HG02943 (cell line): Measurements from ENCODE around the gene SRRM1.
A peak's percentile ranks its signal among the peaks of the same experiment; 100 is the strongest.

Source experiments
- ATAC-seq: cut with Tn5 transposase; IDR thresholded peaks from one replicate; pipeline ENCODE4 v1.9.1; 2021; ENCODE audit warnings: mild to moderate bottlenecking, low read depth, moderate library complexity; ENCODE audit not compliant: unreplicated experiment

SRRM1 gene, protein sequence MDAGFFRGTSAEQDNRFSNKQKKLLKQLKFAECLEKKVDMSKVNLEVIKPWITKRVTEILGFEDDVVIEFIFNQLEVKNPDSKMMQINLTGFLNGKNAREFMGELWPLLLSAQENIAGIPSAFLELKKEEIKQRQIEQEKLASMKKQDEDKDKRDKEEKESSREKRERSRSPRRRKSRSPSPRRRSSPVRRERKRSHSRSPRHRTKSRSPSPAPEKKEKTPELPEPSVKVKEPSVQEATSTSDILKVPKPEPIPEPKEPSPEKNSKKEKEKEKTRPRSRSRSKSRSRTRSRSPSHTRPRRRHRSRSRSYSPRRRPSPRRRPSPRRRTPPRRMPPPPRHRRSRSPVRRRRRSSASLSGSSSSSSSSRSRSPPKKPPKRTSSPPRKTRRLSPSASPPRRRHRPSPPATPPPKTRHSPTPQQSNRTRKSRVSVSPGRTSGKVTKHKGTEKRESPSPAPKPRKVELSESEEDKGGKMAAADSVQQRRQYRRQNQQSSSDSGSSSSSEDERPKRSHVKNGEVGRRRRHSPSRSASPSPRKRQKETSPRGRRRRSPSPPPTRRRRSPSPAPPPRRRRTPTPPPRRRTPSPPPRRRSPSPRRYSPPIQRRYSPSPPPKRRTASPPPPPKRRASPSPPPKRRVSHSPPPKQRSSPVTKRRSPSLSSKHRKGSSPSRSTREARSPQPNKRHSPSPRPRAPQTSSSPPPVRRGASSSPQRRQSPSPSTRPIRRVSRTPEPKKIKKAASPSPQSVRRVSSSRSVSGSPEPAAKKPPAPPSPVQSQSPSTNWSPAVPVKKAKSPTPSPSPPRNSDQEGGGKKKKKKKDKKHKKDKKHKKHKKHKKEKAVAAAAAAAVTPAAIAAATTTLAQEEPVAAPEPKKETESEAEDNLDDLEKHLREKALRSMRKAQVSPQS

DNA sequence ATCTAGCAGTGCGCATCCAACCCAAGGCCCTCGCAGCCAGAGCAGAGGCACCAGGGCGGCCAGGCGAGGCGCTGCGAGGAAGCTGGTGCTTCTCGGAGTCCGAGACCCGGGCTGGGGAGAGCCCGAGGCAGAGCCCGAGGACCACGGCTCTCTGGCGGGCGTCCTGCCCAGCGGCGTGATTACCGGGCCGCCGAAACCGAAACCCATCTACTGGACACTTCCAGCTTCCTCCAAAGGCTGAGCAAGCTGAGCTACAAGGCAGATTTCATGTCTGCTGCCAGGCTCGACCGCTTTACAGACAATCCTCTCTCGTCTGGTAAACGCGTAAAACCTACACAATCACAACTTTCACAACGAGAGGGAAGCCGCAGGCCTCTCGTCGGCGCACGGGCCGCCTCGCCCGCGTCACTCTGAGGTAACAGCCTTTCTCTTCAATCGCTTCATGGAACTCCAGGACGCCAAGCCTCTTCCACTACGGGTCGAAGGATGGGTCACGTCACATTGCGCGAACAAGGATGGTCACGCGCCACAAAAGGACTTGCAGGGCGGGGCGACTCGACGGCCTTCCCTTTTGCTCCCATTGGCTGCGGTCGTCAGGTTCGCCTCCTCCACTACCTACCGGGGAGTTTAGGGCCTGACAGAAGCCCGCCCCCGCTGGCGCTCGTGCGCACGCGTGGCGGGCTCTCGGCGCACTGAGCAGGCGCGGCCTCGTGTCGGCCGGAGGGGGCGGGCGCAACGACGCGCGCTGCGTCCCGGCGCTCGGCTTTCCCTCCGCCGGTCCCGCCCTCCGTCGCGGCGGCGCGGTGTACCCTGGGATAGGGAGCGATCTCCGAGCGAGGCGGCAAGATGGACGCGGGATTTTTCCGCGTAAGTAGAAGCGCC, at the start of gene SRRM1:
Gene SRRM1, plus strand, starts transcription at position 822 of the 882 bp plus-strand sequence. Its CDS starts 25 bp downstream, at position 847.
- peak; percentile 86 for ATAC-seq

DNA sequence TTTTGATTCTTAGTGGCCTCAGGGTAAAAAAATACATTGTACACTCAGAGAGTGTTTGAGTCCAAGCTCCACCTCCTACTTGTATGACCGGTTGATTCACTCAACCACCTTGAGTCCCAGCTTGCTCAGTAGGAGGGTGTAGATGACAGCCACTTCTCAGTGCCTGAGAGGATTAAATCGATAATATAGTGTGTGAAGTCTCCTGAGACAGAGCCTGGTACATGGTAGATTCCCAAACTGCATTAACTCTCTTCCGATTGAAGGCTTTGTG, 48.8 kb upstream of the SRRM1 start:
- ATAC-seq, result no peak

DNA sequence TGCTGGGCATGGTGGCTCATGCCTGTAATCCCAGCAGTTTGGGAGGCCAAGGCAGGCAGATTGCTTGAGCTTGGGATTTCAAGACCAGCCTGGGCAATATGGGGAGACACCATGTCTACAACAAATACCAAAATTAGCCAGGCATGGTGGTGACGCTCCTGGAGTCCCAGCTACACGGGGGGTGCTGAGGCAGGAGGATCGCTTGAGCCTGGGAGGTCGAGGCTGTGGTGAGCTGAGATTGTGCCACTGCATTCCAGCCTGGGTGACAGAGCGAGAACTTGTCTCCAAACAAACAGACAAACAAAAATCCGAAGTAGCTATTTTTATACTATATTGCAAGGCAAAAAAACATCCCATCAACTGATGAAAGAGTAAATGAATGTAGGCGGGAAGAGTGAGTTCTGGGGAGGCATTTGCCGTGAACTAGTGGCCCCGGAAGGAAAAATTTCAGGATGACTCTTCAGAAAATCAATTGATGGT, 46.7 kb upstream of the SRRM1 start:
- no peak for ATAC-seq

DNA sequence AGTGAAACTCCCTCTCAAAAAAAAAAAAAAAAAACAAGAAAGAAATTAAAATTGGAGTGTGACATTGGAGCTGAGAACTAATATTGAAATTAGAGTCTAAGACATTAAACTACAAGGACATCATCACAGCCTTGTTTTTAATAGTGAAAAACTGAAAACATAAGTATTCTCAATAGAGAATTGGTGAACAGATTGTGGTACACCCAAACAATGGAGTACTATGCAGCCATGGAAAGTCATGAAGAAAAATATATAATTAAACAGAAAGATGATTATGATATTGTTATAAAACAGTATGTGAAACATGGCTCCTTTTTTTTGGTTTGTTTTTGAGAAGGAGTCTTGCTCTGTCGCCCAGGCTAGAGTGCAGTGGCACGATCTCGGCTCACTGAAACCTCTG, 43.8 kb upstream of the SRRM1 start:
- no peak for ATAC-seq

DNA sequence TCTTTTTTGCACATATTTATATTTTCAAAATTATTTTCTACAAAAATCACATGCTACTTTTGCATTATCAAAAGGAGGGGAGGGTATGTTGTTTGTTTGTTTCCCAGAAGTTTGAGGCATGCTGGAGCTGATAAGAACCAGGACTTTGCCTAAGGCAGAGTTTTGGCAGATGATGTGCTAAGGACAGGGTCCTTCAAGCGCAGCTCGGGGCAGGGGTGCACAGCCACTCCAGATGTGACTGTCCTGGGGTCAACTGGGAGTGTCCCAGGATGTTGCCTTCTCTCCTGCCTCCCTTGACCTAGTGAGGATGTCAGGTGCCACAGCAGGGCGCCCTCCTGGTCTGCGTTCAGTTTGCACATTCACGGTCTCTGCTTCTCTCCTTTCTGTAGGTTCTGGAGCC, 42.6 kb upstream of the SRRM1 start:
- ATAC-seq, result no peak

DNA sequence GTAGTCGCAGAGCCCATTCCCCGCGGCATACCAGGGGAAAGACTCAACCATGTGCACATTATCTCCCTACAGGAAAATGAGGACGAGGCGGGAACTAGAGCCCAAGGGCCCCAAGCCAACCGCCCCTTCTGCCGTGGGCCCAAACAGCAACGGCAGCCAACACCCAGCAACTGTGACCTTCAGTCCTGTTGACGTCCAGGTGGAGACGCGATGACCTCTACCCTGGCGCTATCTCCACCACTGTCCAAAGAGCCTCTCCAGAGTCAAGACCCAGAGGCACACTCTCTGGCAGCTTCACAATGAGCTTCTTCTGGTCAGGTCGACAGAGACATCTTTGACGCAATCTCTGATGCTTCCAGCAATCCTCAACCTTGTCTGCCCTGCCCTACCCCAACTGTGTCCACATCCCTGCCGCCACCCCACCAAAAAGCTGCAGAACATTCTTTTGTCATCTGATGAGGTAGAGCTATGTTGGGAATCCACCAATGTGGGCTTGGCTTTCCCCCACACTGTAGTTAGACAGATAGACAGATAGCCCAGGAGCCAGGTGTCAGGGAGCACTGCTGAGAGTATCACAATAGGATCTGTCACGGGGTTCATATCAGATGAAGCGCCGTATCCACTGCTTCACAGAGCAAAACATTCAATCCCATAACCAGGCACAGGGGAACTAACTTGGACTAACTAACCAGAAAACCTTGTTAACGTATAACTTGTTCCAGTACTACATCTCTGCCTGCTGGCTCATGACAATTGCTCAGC, 37.4 kb upstream of the SRRM1 start:
- no peak for ATAC-seq

DNA sequence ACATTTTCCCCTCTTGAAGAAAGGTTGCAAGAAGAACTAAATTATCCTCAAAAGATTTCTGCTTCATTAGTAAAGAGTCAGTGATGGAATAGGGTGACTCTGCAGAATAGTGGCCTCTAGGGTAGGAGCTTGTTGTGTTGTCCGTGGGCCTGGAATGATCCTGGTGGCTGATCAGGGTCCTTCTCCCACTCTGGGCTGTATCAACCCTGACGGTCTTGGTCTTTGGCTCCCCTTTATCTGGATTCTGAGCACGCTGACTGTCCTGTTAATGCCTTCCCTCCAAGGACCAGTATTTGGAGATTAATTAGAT, 36.9 kb upstream of the SRRM1 start:
- no peak for ATAC-seq

DNA sequence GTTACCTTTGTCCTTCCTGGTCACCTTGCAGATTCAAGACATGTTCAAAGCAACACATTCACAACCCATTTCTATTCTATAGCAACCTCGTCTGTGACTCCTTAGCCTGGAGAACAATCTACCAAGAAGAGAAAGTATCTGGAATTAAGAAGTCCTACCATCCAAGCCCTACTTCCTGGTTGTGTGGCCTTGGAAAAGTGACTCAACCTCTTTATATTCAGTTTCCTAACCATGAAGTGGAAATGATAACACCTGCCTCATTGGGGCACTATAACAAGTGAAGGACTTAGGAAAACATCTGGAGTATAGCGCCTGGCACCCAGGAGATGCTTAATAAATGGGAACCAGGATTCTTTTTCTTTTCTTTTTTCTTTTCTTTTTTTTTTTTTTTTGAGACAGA, 36.5 kb upstream of the SRRM1 start:
- ATAC-seq, result no peak

DNA sequence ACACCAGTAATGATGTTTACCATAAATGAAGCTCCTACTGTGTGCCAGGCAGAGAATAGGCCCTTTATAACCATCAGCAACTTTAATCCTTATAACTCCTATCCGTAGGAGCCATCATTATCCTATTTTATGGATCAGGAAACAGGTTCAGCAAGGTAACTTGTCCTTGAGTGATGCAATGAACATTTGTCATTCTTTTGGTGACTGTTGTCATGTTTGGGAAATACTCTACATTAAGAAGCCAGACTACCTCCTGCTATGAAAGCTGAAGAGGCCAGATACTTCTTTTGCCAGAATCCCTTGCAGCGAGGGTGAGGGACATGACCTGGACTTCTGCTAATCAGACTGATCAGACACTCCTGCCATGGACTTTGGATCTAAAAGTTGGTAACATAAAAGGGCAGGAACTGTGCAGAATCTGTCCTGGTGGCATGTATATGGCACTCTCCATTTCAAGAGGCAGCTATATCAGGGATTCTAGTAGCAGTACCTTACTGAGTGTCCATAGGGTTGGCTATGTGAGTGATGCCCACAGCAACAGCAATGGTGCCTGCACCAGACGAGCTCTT, 33.1 kb upstream of the SRRM1 start:
- ATAC-seq, result no peak

DNA sequence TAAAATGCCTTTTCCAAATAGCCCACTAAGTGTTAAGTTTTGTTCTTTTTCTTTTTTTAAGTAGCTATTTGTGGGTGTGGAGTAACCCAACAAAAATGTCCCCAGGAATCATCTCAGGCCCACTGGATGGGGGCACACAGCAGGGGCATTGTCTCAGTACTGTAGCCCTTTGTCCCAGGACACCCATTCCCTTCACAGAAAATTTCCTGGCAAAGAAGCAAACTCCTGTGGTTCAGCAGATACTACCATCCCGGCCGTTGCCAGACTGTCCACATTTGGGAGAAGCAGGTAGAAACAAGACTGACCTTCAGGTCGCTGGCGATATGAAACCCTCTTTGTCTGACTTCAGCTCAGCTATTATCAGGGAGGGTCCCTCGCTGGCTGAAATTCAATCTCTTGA, 23.7 kb upstream of the SRRM1 start:
- ATAC-seq, result no peak

DNA sequence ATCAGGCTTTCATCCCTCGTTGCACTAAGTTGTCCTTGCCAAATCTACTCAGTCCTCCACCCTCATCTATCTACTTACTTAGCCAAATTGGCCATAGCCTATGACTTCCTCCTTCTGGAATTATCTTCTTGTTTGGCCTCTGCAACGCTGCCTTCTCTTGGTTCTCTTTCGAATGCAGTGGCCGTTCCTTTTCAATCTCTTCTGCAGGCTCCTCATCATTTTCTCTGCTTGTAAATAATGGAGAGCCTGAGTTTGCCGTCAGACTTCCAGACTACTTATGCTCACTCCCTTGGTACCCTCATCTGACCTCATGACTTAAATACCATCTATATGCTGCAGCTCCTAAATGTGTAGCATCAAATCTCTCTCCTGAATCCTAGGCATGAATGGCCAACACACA, 22.4 kb upstream of the SRRM1 start:
- ATAC-seq, result no peak

DNA sequence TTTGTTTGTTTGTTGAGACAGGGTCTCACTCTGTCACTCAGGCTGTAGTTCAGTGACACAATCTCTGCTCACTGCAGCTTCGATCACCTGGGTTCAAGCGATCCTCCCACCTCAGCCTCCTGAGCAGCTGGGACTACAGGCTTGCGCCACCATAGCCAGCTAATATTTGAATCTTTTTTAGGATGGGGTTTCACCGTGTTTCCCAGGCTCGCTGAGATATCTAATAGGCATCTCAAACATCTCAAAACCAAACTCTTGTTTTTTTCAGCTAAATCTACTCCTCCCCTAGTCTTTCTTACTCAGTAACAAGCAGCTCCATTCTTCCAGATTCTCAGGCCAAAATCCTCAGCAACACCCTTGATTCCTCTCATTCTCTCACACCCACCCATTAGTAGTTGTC, 22.0 kb upstream of the SRRM1 start:
- no peak for ATAC-seq

DNA sequence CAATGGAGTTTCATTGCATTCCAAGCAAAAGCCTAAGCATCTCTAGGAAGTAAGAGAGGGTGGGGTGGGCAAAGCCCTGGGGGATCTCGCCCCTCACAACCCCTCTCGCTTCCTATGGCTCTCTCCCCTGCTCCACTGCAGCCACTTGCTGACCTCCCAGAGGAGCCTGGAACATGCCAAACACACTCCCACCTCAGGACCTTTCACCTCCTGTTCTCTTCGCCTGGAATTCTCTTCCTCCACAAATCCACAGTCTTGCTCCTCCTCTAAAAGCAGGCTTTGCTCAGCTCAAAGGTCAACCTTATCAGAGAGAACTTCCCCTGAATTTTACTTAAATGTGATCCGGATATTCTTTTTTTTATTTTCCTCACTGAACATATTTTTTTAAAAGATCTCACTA, 20.9 kb upstream of the SRRM1 start:
- ATAC-seq, result no peak

DNA sequence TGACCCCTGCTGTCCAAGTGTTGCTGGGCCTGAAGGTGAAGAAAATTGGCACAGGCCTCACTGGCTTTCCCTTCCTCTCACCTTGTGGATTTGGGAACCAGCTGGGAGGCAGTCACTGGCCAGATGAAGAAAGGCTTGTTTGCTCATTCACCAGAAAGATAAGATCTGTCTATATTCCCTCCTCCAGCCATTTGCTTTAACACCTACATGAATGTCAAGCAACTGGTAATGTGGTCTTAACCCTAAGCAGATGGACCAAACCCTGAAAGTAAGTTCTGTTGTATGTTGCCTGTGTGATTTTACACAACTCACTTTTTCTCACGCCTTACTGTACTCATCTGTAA, 10.3 kb upstream of the SRRM1 start:
- no peak for ATAC-seq

DNA sequence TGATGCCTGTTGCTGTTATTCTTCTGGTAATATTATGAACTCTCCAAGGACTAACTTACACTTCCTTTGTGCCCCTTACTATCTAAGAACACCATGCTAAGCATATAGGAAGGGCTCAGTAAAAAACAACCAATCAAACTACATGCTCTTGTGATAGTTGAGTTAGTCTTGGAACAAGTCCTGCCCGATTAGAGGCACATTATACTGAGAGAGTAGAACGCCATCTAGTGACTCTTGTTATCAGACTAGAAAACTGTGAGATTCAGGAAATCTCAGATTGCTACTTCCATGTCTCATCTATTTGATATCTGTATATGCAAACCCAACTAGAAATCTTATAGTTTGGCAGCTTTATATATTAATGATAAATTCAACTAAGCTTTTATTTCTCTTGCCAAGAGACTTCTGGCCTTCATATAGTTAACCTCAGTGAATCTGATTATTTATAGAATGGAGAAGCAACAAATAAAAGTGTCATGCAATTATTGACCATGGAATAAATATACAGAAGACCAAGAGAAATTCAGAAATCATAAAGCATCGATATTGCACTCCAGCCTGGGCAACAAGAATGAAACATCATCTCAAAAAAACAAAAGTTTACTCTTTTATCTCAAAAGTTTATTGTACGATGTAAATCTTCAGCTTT, 7.8 kb upstream of the SRRM1 start:
- ATAC-seq, result no peak

DNA sequence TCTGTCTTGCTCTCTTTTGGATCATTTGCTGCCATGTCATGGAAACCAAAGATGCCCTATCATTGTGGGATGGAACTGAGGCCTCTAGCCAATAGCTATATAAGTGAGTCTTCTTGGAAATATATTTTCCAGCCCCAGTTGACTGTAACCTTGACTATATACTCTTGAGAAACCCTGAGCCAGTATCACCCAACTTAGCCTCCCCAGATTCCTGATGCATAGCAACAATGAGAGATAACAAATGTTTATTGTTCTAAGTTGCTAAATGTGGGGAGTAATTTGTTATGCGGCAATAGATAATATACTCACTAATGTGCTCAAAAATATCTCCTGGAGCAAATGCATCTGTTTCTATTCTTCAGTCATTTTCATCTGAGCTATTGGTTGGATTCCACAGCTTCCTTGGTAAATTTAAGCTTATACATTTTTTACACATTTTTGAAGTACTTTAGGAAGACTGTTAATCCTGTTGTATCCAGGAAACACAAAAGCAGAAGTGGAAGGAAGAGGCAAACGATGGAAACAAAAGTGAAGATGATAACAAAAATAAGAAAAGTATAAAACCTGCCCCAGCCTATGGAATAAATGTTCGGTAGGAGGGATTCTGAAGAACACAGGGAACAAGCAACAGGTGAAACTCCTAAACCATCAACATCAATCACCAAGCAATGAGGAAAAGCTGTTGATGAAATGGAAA, 6.3 kb upstream of the SRRM1 start:
- no peak for ATAC-seq

DNA sequence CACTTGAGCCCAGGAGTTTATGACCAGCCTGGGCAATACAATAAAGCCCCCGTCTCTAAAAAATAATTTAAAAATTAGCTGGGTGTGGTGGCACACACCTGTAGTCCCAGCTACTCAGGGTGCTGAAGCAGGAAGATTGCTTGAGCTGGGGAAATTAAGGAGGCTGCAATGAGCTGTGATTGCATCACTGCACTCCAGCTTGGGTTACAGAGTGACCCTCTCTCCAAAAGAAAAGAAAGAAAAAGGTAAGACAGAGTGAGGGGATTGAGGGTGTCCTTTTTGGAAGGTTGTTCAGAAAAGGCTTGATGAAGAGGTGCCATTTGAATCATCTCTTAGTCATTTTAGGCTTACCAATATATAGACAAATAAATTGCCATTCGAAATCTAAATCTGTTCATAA, 4.0 kb upstream of the SRRM1 start:
- ATAC-seq, result no peak

DNA sequence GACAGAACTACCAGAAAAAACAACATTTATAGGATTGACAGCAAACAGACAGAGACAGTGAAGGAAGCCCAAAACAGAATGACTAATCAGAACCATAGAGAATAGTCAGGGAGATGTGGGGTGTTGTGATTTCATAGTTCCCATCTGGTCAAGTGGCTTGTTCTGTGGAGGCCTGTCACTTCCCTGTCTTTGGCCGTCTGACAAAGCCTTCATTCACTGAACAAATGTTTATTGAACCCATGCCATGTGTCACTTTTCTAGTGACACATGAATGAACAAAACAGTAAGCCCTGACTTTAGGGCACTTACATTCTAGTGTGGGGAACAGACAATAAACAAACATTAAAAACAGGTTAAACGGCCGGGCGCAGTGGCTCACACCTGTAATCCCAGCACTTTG, 3.2 kb upstream of the SRRM1 start:
- ATAC-seq, result no peak

DNA sequence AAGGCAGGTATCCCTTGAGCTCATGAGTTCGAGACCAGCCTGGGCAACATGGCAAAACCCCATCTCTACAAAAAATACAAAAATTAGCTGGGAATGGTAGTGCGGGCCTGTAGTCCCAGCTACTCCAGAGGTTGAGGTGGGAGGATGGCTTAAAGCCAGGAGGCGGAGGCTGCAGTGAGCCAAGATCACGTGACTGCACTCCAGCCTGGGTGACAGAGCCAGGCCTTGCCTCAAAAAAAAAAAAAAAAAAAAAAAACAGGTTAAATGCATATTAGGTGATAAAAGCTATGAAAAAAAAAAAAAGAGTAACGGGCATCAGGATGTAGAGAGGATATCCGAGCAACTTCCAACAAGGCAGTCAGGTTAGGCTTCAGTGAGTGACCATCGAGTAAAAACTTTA, 2.8 kb upstream of the SRRM1 start:
- ATAC-seq, result no peak
